Measurements from ENCODE around the gene RGS12.

DNA sequence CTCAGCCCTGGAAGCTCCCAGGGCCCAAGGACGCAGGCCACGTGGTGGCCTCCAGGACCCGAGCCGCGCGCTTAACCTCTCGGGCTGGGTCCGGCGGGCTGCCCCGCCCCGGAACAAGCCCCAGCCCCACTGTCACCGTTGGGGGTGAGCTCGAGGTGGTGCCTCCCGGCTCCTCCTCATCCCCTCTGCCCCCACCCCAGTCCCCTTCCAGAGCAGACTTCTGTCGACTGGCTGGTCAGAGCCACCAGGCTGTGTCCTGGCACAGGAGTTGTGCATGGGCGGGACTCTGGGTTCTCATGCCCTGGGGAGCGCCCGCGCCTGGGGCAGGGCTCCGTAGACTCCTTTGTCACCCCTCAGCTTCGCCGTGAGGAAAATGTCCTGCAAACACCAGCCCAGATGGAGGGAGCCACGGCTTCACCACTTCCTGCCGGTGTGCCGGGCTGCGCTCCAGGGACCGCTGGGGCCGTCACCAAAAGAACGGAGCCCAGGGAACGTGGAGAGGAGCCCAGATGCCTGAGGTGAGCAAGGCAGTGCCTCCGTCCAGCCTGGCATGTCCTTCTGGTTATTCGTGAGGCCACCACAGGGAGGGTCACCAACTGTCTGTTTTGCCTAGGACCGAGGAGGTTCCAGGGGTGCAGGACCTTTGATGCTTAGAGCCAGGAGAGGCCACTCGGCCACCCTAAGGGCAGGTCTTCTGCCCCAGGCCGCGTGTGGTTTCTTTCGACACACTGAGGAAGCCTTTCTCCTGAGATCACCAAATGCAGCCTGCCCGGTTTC lies 7.1 kb upstream of the RGS12 start:
- TF ChIP-seq EZH2 (IDR thresholded peaks at IDR 0.05; ENCODE audit: low read depth, unreplicated experiment) (no peak), CTCF (conservative IDR thresholded peaks at IDR 0.05; ENCODE audit: low read depth in 2 of 2) (no peak), POLR2AphosphoS5 (IDR thresholded peaks at IDR 0.05; ENCODE audit: low read depth) (no peak), EZH2phosphoT487 (IDR thresholded peaks at IDR 0.05; ENCODE audit: unreplicated experiment) (no peak)

All from GM23338 (cell line).